T-helper 1 cell (primary cell): Measurements from ENCODE around the gene CCDC15.
"Not testable (repeated sequence)": the region's sequence is repeated elsewhere in the genome, so short reads cannot be mapped to it uniquely, and the experiment has no call there.

Source experiments
- DNase-seq, 5 donors: peaks; one replicate each; pipeline ENCODE4 v3.0.0-alpha.2; 2012 to 2020

CCDC15 gene

DNA sequence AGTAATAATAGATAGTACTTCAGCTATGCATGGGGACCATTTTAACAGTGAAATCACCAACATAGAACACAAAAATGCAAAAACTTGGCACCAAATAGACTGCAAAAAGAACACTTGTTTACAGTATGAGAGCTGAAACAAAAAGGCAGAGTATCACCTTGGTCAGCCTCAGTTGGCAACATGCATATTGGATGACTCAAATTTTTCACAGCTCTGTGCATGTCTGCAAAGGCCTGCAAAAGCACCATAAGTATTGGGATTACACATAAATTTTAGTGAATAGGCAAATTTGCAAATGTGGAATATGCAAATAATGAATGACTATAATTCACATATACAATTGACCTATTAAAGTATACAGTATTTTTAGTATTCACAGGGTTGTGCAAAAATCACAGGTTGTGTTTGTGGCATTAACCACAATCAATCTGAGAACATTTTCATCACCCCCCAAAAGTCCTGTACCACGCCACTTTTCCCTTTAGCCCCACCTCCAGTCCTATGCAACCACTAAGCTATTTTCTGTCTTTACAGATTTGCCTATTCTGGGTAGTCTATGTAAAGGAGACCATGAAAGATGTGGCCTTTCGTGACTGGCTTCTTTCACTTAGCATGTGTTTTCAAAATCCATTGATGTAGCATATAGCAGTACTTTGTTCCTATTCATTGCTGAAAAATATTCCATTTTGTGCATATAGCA, 47.2 kb downstream of the CCDC15 start:
- no peak for DNase-seq

GRCh38 chr11:125001849-125002248, 47.8 kb downstream of the CCDC15 start:
- DNase-seq: no peak

GRCh38 chr11:125005491-125005890, 51.5 kb downstream of the CCDC15 start:
- DNase-seq: no peak

GRCh38 chr11:125016413-125016812, 62.4 kb downstream of the CCDC15 start:
- DNase-seq: no peak

DNA sequence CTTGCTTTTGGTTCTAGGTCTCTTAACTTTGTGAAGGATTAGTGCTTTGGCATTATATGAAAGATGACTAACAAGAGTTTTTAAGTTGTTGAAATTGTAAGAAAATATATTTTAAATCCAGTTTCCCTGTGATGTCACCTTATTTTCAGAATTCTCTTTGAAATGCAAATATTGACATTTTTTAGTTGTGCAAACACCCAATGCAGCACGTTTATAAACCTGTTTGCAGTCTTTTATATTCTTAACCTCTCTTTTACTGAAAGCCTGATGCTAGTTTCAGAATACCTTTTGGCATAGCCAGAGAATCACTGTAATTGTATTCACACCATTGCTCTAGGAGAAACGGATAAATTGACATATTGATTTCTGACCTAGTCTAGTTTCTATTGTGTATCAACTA, 66.3 kb downstream of the CCDC15 start:
- DNase-seq: no peak

DNA sequence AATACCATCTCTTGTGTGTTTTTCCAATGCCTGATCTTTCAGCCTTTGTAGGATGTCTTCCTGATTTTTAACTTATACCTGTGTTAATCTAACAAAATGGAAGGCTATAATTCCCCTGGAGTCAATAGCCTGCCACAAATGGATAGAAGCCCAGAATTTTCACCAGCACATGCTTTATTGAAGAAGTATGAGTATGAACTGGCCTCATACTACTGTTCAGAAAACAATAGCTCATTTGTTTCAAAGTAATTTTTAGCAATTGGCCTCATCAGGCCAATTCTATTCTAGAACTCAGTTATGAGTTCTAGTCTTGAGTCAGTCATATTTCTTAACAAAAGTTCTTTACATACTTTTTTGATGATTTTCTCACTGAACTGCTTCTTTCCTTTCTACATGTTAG, 68.5 kb downstream of the CCDC15 start:
- no peak for DNase-seq

GRCh38 chr11:125025968-125026367, 72.0 kb downstream of the CCDC15 start:
- no peak for DNase-seq

GRCh38 chr11:125029431-125029830, 75.4 kb downstream of the CCDC15 start:
- DNase-seq: not testable (repeated sequence)

- peak in 1 of 5 donors; percentile 16 for DNase-seq
Observed at GRCh38 chr11:125036933-125037332, 82.9 kb downstream of the CCDC15 start.

GRCh38 chr11:125049164-125049792, 95.3 kb downstream of the CCDC15 start:
- DNase-seq: no peak

GRCh38 chr11:125052047-125052446, 98.0 kb downstream of the CCDC15 start:
- no peak for DNase-seq

GRCh38 chr11:125053167-125053566, 99.2 kb downstream of the CCDC15 start:
- peak in 1 of 5 donors; percentile 7 for DNase-seq

GRCh38 chr11:125055107-125055715, 101.2 kb downstream of the CCDC15 start:
- DNase-seq: no peak

DNA sequence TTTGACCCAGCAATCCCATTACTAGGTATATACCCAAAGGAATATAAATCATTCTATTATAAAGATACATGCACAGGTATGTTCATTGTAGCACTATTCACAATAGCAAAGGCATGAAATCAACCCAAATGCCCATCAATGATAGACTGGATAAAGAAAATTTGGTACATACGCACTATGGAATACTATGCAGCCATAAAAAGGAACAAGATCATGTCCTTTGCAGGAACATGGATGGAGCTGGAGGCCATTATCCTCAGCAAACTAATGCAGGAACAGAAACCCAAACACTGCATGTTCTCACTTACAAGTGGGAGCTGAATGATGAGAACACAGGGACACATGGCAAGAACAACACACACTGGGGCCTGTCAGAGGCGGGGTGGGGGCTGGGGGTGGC, 102.1 kb downstream of the CCDC15 start:
- not testable (repeated sequence) for DNase-seq

DNA sequence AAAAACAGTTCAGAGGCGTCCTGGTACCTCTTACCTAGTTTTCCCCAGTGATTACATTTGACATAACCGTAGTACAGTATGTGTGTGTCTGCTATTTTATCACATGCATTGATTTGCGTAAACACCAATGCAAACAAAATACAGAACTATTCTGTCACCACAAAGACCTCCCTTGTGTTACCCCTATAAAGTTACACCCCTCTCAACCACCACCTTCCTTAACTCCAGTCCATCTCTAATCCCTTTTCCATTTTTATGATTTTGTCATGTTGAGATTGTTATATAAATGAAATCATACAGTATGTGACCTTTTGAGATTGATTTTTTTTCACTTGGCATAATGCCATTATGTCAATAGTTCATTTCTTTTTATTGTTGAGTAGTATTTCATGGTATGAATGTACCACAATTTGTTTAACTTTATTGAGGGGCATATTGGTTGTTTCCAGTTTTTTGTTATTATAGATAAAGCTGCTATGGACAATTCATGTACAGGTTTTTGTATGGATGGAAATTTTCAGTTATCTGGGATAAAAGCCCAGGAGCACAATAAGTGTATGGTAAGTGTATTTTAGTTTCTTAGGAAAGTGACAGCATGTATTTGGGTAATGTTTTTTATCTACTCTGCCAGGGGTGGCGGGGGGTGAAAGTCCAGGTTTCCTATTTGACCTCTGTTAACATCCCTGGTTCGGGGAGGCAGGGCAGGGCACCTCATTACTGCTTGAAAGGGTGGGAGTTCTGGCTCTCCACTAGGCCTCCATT, 103.1 kb downstream of the CCDC15 start:
- no peak for DNase-seq

GRCh38 chr11:125057693-125058016, 103.7 kb downstream of the CCDC15 start:
- no peak for DNase-seq

DNA sequence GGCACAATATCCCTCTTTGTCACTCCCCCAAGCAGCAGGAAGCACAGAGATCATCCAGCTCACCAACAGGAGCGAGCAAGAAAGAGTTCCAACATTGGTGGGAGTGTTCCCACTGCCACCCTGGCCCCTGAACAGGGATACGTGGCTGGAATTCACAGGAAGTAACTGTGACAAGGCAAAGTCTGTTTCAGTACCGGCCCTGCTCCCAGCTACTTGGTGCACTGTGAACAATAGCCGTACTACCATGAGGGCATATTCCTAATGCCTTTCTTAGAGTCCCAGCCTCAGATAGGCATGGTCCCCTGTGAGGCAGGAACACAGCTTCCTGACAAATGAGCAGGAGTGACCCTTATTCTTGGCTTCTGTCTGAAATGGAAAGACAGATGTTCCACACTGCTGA, 107.3 kb downstream of the CCDC15 start:
- DNase-seq: no peak

DNA sequence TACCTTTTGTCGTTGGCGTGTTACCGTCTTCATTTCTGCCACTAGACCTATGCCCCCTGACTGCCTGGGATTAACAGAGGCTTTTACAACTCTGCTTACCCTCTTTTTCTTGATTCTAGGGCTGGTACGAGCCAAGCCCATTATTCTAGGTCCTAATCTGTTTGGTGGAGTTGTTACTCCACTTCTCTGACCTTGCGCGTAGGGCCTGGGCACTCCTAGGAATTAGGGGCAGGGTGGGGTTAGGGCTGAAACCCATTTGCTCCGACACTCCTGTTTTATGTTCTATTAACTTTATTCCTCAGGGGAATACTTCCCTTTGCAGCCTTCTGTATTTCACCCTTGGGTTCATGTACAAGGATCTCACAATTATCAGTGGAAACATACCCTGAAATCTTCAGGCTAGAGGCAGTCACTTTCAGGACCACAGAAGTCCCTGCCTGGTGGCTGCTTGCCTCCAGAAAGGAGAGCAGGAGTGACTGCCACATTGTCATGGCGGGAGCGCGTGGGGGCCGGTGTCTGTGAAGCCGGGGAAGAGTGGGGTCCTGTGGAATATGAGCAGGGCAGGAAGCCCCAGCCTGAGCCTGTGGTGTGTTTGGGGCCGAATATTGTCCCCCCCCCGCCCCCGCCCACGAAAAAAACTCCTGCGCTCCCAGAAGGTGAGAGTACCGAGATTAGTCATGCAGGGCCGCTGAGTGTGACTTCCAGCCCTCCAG, 108.4 kb downstream of the CCDC15 start:
- DNase-seq: no peak

GRCh38 chr11:125062931-125063428, 109.0 kb downstream of the CCDC15 start, which contains the start of gene SLC37A2:
SLC37A2 (plus strand) TSS chr11:125063305; CDS start chr11:125063368, 63 bp downstream.
- DNase-seq: peak in 2 of 5 donors; percentile 7 to 73

DNA sequence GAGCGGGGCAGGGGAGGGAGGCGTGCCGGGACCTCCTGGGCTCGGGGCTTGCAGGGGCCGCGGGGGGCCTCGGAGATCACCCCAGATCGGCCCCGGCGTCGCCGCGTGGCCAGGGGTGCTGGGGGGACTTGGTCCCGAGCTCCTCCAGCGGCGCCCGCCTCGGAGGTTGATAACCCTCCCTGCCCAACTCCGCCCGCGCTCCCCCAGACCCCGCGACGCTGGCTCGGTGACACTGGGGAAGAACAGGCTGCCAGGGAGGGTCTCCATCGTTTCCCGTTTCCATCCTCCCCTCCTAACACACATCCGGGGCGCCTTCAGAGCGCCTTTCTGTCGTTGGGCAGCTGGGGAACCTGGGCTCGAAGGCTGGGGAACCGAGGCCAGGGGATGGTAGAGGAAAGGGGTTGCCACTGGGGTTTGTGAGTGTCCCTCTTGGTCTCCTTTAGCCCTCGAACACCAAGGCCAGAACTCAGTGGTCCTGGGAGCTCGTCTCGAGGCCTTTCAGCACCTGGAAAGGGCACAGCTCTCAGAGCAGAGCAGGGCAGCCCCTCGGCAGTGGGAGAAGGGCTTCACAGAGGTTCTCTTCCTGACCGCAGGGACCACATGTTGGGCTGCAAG, 109.5 kb downstream of the CCDC15 start:
- no peak for DNase-seq

DNA sequence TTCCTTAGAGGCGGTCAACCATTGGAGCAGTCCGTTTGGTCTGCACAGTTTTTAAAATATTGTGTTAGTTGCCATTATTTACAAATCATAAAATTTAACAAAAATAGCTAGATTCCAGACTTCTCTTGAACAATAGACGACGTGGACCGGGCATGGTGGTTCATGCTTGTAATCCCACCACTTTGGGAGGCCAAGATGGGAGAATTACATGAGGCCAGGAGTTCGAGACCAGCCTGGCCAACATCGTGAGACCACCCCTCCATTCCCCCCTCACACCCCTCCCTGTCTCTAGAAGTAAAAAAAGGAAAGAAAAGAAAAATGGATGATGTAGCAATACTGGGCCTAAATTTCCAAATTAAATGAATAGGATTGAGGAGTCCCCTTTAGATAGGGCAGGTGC, 110.1 kb downstream of the CCDC15 start:
- DNase-seq: no peak

- no peak for DNase-seq
Observed at GRCh38 chr11:125068368-125068767, 114.4 kb downstream of the CCDC15 start.
